SK-MEL-5 (cell line): Measurements from ENCODE around the gene NANOS2. TPM values are rescaled to one million over a fixed set of nuclear protein-coding genes. Genes with fewer than 3 reads are reported as not detected.
"Not testable (repeated sequence)": the region's sequence is repeated elsewhere in the genome, so short reads cannot be mapped to it uniquely, and the experiment has no call there.

ENCODE experiments used
- DNase-seq: peaks from one replicate; pipeline ENCODE4 v3.0.0-alpha.2; 2016; ENCODE audit warnings: low read depth, low spot score
- in situ Hi-C: cut with HindIII; loops from 2 replicates; pipeline ENCODE4 v1.10.0; 2016; ENCODE audit warnings: low sequenced_read_pairs, high pct_unique_total_duplicates, low pct_unique_long_range_greater_than_20kb
- total RNA-seq: library from RNA; depleted of rRNA; stranded (reverse); fragments of >200 nt; shearing (Covaris generic); gene quantifications from 2 replicates; pipeline ENCODE4 v1.2.3, GENCODE V29; 2014

The NANOS2 gene
- total RNA-seq, 1 experiment from 2014 or later, result not detected

DNA sequence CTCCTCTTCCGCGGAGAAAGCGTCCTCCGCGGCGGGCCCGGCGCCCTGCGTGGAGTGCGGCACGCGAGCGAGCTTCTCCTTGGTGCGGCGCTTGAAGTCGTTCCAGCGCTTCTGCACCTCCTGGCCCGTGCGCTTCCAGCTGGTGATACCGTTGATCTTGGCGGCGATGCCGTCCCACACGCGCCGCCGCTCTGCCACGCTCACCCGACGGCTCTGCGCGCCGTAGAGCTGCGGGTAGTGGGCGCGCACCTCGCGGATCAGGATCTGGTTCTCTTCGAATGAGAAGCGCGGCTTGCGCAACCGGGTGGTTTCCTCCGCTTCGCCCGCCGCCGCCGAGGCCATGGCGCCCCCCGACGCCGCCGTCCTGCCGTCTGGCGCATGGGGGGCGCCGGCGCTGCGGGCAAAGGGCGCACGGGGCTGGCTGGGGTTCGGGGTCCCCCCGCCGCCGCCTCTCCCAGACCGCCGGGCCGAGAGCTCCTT is 13.1 kb downstream of the NANOS2 start:
- no peak for DNase-seq
- in situ Hi-C loops, result no loop called here

DNA sequence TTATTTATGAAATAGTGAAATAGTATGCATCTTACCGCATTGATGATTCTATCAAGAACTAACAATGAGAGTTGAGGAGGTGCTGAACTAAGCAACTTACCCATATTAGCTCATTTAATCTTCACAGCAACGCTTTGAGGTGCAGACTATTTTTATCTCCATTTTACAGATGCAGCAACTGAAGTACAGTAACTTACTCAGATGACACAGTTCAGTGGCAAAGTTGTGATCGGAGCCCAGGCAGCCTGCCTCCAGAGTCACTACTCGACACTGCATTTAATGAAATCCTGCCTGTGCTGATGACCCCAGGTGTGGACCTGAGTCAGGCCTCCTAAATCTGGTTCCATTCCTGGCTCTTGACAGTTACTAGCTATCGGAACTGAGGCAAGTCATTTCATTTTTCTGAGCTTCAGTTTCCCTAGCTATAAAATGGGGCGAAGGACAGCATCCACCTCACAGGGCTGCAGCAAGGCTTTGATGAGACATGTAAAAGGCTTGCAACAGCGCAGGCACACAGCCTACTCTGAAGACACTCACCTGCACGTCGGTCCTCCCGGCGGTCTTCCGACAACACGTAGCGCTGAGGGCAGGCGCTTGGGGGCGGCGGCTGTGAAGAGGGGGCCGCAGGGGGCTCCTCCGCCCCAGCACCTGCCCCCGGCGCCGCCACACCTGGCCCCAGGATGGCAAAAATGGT is 13.7 kb downstream of the NANOS2 start:
- in situ Hi-C loops, result no loop called here

DNA sequence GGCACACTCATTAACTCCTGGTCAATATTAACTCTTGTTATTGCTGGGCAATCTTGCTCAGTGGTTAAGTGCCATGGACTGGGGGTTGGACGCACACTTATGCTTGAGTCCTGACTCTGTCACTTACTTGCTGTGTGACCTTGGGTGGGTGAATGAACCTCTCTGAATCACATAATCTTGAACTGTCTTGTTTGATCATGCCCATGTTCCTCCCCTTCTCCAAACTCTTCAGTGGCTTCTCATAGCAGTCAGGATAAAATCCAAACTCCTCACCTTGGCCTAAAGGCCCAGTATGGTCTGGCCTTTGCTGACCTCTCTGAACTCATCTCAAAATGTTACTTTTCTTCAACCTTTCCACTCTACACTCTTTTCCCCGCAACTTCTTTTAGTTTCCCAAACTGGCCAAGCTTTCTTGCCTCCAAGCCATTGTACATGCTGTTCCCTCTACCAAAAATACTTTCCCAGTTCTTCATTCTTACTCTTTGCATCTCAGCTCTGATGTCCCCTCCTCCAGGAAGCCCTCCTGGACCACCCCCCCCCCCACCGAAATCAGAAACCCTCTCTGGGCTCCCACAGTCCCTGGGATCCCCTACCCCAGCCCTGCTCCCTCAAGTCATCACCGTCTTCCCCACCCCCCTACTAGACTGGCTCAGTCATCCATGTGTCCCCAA is 14.5 kb downstream of the NANOS2 start:
- no peak for DNase-seq
- in situ Hi-C loops, result no loop called here

More for the DNA sequence above, 13.7 kb downstream of the NANOS2 start:
- no peak for DNase-seq

DNA sequence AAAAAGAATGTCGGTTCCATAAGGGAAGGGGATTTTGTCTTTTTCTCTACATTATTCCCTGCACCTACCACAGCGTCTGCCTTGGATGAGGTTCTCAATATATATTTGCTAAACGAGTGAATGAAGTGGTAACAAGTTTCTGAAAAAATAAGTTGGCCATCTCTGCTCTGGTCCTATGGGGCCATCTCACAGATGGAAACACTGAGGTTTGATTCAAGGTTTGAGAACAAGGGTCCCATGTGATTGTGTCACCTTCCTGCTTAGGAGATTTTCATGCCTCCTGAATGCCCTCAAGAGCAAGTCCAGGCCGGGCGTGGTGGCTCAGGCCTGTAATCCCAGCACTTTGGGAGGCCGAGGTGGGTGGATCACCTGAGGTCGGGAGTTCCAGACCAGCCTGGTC is 15.3 kb downstream of the NANOS2 start:
- in situ Hi-C loops, result no loop called here
- no peak for DNase-seq

DNA sequence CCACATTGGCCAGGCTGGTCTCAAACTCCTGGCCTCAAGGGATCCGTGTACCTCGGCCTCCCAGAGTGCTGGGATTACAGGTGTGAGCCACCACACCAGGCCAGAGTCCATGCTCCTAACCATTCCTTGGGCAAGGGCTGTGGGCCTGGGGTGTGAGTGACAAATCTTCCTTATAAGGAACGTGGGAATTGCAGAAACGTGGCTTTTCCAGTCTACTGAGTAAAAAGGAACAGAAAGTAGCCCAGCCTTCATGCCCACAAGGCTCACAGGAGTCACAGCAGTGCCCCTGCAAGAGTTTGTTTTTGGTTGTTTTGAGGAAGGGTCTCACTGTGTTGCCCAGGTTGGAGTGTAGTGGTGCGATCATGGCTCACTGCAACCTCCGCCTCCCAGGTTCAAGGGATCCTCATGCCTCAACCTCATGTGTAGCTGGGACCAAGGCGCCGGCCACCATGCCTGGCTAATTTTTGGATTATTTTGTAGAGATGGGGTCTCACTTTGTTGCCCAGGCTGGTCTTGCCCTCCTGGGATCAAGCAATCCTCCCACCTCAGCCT is 17.2 kb downstream of the NANOS2 start:
- in situ Hi-C loops, result no loop called here
- no peak for DNase-seq

DNA sequence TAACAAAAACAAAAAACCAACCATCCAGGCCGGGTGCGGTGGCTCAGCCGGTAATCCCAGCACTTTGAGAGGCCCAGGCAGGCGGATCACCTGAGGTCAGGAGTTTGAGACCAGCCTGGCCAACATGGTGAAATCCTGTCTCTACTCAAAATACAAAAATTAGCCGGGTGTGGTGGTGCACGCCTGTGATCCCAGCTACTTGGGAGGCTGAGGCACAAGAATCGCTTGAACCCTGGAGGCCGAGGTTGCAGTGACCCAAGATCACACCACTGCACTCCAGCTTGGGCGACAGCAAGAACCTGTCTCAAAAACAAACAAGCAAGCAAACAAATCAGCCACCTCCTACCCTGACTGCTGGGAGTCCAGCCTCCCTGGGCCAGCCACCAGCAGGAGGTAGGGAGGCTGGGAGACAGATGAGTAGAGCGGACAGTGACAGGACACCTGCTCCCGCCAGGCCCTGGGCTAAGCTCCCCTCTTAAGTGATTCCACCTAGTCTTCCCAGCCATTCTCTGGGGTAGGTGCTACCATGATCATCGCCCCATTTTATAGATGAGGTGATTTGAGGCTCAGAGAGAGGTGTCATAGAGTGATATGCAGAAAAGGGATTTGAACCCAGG is 18.5 kb downstream of the NANOS2 start:
- in situ Hi-C loops, DNase-seq: not testable (repeated sequence)

DNA sequence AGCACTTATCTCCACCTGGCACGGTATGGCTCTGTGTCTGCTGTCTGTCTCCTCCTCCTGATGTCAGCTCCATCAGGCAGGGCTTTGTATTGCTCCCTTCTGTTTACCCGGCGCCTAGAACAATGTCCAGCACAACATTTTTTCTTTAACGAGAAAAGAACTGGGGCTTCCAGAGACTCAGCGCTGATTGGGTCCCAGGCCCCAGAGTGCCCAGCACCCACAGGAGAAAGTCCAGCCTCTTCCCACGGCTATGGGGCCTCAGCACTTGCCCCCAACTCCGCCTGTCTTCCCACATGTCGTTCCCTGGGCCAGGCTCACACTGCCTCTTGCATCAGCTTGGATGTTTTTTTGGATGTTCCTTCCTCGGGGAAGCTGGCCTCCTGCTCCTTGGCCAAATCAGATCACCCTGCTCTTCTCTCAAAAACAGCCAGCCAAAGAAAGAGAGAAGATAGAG is 19.0 kb downstream of the NANOS2 start:
- in situ Hi-C loops, result no loop called here
- DNase-seq, result no peak

DNA sequence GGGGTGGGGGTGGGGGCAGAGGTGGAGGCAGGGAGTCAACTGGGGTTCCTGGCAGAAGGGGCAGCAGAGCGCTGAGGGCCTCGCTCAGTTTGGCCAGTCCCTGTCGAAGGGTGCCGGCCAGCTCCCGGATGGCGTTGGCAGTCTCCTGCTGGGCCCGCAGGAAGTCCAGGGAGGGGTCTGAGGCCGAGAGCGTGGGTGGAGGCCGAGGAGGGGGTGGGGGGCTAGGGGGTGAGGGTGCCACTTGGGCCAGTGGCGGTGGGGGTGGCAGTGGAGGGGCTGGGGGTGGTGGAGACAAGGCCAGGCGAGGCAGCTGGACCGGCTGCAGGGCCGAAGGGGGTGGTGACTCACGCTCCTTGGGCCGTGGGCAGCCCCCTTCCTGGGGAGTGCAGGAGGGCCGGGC is 23.7 kb downstream of the NANOS2 start:
- in situ Hi-C loops, result no loop called here
- no peak for DNase-seq

DNA sequence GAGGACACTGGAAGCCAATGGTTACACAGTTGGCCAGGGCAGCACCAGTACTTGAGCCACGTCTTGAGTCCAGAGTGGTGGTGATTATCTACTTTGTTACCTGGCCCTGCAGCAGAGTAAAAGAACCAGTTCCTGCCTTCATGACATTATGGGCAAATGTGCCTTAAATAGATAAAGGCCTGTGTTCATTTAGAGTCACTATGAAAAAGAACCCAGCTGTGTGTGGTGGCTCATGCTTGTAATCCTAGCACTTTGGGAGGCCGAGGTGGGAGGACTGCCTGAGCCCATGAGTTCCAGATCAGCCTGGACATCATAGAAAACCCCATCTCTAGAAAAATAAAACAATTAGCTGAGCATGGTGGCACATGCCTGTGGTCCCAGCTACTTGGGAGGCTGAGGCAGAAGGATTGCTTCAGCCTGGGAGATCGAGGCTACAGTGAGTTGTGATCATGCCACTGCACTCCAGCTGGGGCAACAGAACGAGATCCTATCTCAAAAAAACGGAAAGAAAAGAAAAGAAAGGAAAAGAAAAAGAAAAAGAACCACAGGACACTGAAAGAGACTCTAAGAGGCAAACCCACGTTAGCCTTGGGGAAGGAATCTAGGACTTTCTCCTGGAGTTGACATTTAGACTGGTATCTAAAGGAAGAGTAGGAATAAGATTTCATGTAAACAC is 25.2 kb downstream of the NANOS2 start:
- no peak for DNase-seq

DNA sequence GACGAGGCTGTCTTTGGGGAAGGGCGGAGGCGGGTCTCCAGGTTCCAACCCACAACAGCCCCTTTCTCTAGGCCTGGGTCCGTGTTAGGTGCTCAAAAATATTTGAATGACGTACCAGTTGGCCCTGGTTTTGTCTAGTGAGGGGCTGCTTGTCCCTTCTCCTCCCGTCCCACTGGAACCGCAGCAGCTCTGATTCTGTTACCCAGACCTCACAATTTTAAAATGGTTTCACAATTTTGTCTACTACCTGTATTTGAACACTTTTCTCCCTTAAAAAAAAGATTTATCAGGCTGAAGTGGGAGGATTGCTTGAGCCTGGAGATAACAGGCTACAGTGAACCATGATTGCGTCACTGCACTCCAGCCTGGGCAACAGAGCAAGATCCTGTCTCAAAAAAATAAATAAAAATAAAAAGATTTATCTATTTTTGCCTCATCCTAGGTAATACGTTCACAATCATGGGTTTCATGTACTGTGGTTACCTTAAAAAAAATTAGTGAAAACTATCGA is 27.3 kb downstream of the NANOS2 start:
- no peak for DNase-seq
- in situ Hi-C loops, result no loop called here

More for the DNA sequence above, 25.2 kb downstream of the NANOS2 start:
- in situ Hi-C loops, result no loop called here

DNA sequence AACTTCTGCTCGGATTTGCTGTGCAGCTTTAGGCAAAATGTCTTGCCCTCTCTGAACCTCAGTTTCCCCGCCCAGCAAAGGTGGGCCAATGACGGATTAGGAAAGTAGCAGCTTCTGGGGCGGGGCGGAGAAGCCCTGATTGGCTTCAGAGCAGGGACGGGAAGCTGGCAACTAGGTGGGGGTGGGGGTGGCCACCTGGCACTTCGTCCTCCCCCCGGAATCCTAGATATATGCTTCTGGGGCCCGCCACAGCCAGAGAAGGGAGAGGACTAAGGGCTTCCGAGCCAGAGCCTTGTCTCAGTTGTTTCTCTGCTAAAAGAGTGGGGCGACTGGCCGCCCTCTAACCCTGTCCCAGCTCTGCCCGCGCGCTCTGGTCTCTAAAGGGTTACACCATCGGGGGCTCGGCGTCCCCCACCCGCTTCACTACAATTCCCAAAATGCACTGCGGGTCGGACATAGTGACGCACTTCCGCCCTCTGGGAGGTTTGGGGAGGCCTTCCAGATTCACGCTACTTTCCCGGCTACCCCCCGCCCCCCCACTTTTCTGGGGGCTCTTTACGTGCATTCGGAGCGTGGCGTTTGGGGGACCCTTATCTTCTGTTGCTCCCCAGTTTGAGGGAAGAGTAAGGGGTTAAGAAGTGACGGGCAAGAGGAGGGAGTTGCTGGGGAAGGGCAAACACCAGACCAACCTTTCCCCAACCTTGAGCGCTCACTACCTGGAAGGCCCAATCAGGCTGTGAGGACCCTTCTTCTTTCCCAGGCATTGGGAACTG is 28.0 kb downstream of the NANOS2 start:
- in situ Hi-C loops, result no loop called here

DNA sequence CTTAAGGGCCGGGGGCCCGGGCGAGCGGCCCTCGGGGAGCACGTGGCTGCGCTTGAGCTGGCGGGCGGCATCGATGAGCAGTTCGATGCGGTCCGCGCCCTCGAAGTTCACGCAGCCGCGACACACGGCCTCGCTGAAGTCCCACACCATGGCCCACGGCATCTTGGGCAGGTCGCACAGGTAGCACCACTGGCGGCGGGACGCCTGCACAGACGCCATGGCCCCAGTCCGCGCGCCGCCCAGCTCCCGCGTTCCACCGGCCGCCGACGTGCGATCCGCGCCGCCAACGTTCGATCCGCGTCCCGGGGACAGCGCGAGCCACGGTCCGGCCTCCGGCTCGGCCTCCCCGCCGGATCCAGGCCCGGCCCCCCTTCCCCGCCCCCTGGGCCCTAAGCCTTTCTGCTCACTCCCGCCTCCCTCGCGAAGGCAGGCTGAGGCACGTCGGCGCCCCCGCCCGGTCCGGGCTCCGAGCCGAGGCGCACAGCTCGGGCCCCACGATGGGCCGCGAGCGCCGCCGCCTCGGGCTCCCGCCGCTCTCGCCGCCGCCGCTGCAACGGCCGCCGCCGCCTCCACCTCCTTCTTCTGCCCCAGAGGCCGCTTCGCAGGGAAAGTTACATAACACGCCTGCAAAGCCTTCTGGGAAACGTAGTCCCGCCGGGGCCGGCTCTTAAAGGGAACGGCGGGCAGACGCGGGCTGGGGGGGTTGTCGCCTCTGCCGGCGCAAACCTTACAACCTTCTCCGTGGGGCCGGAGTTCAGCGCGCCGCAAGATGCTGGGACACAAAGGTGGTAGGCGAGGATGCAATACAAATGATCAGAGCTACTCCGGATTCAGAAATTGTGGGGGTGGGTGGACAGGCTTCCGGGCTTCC is 28.8 kb downstream of the NANOS2 start, which contains the start of gene IRF2BP1:
TSS of gene IRF2BP1 (minus strand) at position 586 of the 871 bp plus-strand sequence. CDS start at position 219, 367 bp downstream.
- in situ Hi-C loops, result no loop called here
- peak; percentile 92 for DNase-seq

More for the DNA sequence above, 28.0 kb downstream of the NANOS2 start:
- DNase-seq, result peak; percentile 92

DNA sequence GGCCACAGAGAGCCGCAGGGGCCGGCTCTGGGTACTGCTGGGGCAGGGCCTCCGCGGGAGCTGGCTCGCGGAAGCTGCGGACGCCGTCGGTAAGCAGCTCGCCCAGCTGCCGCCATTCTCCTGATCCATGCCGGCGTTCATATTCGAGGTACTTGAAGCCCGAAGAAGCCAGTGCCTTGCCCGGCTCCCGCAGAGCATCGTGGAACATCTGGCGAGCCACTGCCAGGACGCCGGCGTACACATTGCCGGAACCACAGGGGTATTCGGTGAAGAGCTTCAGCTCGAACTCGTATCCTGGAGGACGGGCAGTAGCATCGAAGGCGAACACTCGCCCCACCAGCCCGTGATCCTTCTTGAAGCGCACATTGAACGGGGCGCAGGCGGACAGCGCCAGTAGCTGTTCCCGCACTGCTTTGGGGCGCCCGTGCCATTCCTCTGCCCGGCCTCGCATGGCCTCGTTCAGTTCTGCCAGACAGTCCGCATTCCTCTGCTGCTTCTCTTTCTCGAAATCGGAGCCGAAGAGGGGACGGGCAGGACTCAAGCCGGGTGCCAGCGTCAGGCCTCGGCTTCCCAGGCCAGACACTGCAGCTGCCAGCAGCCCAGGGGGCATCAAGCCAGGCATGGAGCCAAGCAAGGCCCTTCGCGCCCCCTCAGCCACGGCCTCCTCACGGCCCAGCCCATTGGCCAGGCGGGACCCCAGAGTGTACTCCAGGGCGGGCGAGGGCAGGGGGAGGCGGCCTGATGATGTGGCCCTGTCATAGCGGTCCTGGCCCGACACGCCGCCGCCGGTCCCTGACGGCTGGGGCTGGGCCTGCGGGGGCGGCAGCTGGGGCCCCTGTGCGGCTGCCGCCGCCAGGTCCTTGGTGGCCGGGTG is 29.7 kb downstream of the NANOS2 start:
- DNase-seq, result no peak
- in situ Hi-C loops, result no loop called here

DNA sequence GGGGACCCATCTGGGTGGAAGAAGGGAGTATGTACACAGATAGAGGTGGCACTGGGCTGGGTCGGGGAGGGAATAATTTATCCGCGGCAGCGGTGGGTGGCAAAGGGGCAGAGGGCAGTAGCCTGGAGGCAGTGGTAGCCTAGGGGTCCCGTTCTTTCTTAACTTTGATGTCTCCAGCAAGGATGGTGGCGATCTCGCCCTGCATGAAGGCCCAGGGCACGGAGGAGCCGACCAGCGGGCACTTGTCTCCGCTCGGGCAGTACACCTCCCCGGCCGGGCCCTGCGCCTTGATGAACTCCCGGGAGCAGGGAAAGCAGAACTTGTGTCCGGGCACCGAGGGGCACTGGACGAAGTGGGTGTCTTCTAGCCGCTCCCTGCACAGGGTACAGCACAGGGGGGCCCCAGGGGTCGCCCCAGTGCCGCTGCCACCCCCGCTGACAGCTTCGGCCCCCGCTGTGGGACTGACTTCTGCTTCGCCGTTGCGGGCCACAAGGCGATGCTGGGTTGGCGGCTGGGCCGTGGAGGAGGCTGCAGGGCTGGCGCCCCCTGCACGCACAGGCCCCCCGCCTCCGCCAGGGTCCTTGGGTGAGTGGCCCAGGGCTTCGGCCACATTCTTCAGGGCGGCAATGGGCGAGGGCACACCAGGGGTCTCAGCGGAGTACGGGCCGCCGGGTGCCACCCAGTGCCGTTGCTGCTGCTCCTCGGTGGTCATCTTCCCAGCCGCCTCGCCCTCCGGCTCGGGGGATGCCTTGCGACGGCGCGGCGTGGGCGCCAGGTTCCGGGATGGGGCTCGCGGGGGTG is 30.5 kb downstream of the NANOS2 start:
- DNase-seq, result no peak
- in situ Hi-C loops, result no loop called here

DNA sequence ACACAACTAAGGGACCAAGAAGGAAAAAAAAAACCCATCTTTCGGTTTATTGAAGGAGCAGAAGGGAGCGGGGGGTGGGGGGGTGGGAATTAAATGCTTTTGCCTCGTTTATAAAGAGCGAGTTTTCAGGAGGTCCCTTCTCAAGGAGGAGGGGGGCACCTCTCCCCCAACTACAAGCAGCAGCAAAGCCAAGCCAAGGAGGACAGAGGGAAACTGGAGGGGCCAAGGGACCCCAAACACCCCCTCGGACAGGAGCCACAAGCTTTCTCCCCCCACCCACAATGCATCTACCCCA is 31.0 kb downstream of the NANOS2 start:
- in situ Hi-C loops, result no loop called here
- DNase-seq, result no peak
